H54 (cell line): ENCODE measurements around the gene TMEM53.
A peak's percentile ranks its signal among the peaks of the same experiment; 100 is the strongest.
"Not testable (repeated sequence)": the region's sequence is repeated elsewhere in the genome, so short reads cannot be mapped to it uniquely, and the experiment has no call there.

ENCODE experiments used
- DNase-seq: peaks from one replicate; pipeline ENCODE4 v3.0.0; 2011; ENCODE audit warnings: low spot score, mixed read lengths; ENCODE audit not compliant: insufficient read length
- FAIRE-seq: peaks from 3 replicates; lab custom pipeline; 2011; peaks lifted over from hg19 to GRCh38; lab: Jason Lieb, UNC
- POLR2A ChIP-seq: IDR thresholded peaks from 2 replicates; pipeline ENCODE4 v1.6.1; 2011; ENCODE audit warnings: low read depth, mild to moderate bottlenecking, low read length

TMEM53 gene

DNA sequence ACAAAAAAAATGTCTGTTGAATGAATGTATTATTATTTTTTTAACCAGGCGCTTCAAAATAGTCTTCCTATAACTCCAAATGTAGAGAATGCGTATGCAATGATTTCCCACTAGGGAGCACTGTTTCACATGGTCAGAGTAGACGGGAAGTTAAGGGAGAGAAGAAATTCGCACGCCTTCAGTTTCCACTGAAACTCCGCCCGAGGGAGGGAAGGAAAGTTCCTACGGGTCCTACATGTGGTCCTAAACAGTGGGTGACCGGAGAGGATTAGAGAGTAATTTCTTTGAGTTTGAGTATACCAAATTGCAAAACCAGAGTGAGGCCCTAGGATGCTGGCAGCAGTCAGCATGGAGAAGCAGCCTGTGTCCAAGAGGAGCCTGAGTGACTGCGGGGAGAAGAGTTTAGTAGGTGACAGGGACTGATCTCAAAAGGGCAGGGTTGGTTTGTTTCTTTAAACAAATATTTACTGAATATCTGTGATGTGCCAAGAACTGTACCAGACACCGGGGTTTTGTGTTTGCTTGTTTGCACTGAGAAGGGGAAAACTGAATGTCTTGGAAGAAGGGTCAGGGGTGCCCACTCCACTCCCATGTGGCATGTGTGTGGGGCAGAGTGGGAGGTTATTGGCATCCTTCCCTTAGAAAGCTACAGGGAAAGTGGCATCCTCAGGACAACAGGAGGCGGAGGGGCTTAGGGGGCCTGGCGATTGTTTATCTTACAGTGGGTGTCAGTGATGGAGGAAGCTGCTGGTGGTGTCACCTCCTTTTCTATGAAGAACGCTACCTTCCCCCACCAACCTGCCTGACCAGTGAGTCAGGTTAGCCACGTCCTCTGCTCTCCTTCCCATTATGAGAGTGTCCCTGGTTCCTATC lies 33.9 kb upstream of the TMEM53 start:
- no peak for DNase-seq
- FAIRE-seq, result no peak
- no peak for TF ChIP-seq POLR2A

DNA sequence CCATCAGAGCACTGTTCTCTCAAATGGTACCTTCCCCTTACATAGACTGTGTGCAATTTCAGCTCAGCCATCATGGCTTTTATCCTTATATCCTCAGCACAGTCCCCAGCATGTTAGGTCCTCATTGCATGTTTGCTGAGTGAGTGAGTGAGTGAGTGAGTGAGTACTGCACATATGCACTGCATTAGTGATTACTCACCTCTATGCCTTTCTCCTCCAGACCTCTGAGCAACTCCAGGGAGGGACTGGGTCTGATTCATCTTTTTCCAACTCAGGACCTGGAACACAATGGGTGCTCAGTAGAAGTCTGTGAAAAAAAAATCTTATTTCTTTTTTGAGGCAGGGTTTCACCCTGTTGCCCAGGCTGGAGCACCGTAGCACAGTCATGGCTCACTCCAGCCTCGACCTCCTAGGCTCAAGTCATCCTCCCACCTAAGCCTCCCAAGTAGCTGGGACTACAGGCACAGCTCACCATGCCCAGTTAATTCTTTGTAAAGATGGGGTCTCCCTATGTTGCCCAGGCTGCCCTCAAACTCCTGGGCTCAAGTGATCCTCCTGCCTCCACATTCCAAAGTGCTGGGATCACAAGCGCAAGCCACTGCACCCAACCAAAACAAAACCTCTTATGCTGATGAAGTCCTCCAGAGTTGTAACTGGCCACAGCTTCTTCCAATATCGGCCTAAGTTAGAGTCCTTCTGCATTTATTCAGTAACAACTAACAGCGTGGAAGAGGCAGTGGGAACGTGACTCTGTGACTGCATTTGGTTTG lies 33.0 kb upstream of the TMEM53 start:
- FAIRE-seq (peak; percentile 95), DNase-seq (peak; percentile 82)
- no peak for TF ChIP-seq POLR2A

DNA sequence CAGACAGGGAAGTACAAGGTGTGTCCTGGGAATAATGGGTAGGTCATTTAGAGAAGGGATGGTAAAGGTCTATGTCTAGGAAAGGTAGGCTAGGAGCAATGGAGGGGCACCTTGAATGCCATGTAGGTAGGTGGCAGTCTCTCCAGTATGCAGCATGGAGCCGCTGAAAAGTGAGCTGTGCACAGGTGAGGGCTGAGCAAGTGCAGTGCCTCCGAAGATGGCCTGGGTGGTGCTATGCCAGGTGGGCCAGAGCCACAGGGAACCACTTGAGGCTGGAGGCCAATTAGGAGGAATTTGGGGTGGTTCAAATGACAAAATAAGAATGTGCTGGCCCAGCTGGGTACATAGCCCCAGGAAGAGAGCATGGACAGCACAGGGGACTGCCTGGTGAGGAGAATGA lies 31.7 kb upstream of the TMEM53 start:
- TF ChIP-seq POLR2A, result no peak
- FAIRE-seq (no peak), DNase-seq (no peak)

DNA sequence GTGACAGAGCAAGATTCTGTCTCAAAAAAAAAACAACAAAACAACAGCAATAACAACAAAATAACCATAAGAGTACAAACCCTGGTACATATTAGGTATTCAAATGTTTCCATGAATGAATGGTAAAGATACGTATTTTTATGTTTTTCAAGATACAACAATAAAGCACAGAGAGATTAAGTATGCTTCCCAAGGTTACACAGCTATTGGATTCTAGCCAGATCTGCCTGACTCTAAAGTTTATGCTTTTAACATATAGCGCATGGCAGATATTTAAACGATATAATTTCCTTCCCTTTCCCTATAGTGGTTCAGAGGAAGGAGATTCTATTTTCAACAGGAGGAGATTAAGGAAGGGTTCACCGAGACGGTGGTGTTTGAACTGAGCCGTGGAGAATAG lies 31.2 kb upstream of the TMEM53 start:
- TF ChIP-seq POLR2A, result no peak
- DNase-seq, result no peak
- no peak for FAIRE-seq

DNA sequence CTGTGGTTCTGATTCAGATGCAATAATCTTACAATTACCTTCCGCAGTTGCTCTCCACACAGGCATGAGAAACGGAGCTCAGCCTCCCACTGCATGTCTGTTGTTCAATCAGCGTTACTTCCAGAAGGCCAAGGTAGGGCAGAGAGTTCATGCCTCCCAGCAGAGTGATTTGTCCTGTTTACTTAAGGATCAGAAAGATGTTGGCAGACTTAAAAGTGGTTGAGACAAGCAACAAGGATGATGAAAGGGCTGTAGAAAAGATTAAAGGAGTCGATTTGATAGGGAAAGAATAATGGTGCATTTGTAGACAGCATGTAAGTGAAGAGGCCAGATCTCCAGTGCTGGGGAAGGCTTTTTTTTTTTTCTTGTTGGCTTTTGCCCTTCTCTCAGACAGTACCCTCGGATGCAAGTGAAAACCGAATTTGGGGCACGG lies 26.9 kb upstream of the TMEM53 start:
- FAIRE-seq, result no peak
- no peak for DNase-seq
- TF ChIP-seq POLR2A, result no peak

GRCh38 chr1:44700573-44700972 lies 26.3 kb upstream of the TMEM53 start:
- FAIRE-seq (no peak), DNase-seq (no peak)
- no peak for TF ChIP-seq POLR2A

DNA sequence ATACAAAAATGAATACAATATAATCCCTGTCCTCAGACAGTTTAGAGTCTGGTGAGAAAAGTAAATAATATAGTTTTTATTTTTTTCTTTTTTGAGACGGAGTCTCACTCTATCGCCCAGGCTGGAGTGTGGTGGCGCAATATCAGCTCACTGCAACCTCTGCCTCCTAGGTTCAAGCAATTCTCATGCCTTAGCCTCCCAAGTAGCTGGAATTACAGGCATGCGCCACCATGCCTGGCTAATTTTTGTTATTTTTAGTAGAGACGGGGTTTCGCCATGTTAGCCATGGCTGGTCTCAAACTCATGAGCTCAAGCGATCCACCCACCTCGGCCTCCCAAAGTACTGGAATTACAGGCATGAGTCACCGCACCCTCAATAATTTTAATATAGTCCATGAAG lies 25.1 kb upstream of the TMEM53 start:
- FAIRE-seq, DNase-seq: not testable (repeated sequence)

GRCh38 chr1:44698138-44698537 lies 23.9 kb upstream of the TMEM53 start:
- no peak for TF ChIP-seq POLR2A
- FAIRE-seq (no peak), DNase-seq (no peak)

- TF ChIP-seq POLR2A, result no peak
- FAIRE-seq, result no peak
- DNase-seq, result no peak
Observed at GRCh38 chr1:44696789-44697345, 22.6 kb upstream of the TMEM53 start.

DNA sequence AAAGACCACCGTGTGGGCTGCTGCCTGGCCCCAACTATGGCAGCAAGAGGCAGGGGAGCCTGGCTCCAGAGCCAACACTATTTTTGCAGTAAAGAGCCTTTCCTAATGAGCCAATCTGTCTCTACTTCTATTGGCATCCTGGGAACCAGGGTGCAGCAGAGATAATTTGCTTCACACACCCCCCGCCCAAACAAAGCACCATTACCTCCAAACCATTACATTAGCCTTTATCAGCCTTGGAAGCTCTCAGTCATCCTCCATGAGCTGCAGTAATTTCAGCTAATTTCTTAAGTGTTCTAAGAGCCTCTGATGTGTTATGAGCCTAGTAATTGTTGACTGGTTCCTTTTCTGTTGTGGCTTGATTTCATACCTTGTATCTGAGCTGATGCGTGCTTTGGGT lies 21.8 kb upstream of the TMEM53 start:
- no peak for TF ChIP-seq POLR2A
- FAIRE-seq, result no peak

DNA sequence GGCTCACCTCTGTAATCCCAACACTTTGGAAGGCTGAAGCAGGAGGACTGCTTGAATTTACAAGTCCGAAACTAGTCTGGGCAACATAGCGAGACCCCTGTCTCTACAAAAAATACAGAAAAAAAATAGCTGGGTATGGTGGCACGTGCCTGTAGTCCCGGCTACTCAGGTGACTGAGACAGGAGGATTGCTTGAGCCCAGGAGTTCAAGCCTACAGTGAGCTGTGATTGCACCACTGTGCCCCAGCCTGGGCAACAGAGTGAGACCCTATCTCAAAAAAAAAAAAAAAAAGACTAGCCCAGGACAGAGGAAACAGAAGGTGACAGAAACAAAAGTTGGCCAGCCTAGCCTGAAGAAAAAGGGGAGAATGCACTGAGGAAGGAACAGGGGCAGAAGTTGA lies 21.4 kb upstream of the TMEM53 start:
- DNase-seq (no peak), FAIRE-seq (no peak)
- no peak for TF ChIP-seq POLR2A

More for the DNA sequence above, 21.8 kb upstream of the TMEM53 start:
- no peak for DNase-seq

DNA sequence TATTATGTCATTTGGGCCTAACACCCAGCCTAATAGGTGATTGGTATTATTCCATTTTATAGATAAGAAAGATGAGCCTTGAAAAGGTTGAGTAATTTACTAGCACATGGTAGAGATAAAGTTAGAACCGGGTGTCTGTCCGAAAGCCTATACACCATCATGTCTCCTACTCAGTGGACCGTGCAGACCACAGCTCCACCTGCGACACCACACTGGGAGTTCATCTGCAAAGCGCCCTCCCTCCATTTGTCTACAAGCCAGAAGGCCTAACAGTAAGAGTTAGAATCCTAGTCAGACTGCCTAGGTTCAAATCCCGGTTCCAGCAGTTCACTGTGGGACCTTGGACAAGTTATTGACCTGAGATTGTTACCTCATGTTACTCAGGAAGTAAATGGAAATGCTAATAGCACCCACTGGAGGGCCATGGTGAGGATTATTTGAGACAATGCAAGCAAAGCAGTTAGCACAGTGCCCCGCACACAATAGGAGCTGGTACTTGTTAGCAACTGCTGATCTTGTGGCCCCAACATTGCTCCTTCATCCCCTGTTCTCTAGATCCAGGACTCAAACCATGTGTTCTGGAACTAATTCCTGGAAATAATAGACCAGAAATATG lies 20.7 kb upstream of the TMEM53 start:
- DNase-seq (no peak), FAIRE-seq (no peak)
- no peak for TF ChIP-seq POLR2A

GRCh38 chr1:44693900-44694299 lies 19.6 kb upstream of the TMEM53 start:
- DNase-seq (no peak), FAIRE-seq (no peak)
- TF ChIP-seq POLR2A, result no peak

- DNase-seq (no peak), FAIRE-seq (no peak)
- no peak for TF ChIP-seq POLR2A
Observed at GRCh38 chr1:44693159-44693558, 18.9 kb upstream of the TMEM53 start.
